Stomach (tissue), 4 donors: Measurements from ENCODE around the gene TMEM165.

Experiments
- POLR2A ChIP-seq, 4 donors: fragments of 450-650 bp; IDR thresholded peaks; one replicate each; pipeline ENCODE4 v1.6.1; 2016; ENCODE audit warnings: antibody characterized with exemption in 4 of 4, control low read depth in 2 of 4, mild to moderate bottlenecking in 1 of 4, moderate library complexity in 1 of 4
- POLR2AphosphoS5 ChIP-seq, 3 donors: sonication (generic); formaldehyde crosslinking; IDR thresholded peaks; one replicate each; pipeline ENCODE4 v1.6.1; 2016; ENCODE audit warnings: antibody characterized with exemption in 3 of 3
- TF ChIP-seq, protein P1 (sequence below), 7 experiments: fragments of 450-650 bp in 4 of 7; fragments of 200-600 bp in 3 of 7; sonication (generic) in 3 of 7; IDR thresholded peaks; one replicate each; pipeline ENCODE4 v1.5.1; 2016 to 2019; ENCODE audit warnings: antibody characterized with exemption in 7 of 7, control low read depth in 2 of 7, mild to moderate bottlenecking in 1 of 7

DNA sequence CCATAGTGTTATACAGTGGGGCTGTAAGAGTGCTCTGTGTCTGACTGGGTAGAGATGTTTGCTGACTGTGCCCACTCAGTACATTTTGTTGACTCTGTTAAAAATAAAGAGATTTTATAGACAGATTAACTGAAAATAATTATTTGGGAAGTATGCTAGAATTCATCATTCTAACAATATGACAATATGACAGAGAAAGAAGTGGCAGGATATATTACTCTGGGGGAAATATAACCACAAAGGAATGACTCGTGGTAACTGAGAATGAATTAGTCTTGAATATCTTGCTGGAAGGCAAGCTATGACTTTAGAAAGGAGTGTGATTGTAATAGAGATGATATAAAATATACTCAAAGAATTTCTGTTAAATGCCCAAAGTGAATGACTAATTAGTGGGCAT is 46.8 kb downstream of the TMEM165 start:
- TF ChIP-seq, protein P1, sequence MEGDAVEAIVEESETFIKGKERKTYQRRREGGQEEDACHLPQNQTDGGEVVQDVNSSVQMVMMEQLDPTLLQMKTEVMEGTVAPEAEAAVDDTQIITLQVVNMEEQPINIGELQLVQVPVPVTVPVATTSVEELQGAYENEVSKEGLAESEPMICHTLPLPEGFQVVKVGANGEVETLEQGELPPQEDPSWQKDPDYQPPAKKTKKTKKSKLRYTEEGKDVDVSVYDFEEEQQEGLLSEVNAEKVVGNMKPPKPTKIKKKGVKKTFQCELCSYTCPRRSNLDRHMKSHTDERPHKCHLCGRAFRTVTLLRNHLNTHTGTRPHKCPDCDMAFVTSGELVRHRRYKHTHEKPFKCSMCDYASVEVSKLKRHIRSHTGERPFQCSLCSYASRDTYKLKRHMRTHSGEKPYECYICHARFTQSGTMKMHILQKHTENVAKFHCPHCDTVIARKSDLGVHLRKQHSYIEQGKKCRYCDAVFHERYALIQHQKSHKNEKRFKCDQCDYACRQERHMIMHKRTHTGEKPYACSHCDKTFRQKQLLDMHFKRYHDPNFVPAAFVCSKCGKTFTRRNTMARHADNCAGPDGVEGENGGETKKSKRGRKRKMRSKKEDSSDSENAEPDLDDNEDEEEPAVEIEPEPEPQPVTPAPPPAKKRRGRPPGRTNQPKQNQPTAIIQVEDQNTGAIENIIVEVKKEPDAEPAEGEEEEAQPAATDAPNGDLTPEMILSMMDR (IDR thresholded peaks at IDR 0.05), result no peak
- TF ChIP-seq POLR2AphosphoS5 (IDR thresholded peaks at IDR 0.05) (no peak), POLR2A (IDR thresholded peaks at IDR 0.05) (no peak)
